NCI-H1436 (cell line): Measurements from ENCODE around the gene NDRG3.
"Not testable (repeated sequence)": the region's sequence is repeated elsewhere in the genome, so short reads cannot be mapped to it uniquely, and the experiment has no call there.

Experiments
- DNase-seq: peaks from one replicate; lab custom pipeline; 2025; lab: John Stamatoyannopoulos, UW

NDRG3 gene

GRCh38 chr20:36687850-36688249 lies 58.0 kb downstream of the NDRG3 start:
- DNase-seq = no peak

- DNase-seq = no peak
Measured at GRCh38 chr20:36686944-36687343, 58.9 kb downstream of the NDRG3 start.

- no peak for DNase-seq
Measured at GRCh38 chr20:36686504-36686903, 59.4 kb downstream of the NDRG3 start.

GRCh38 chr20:36684747-36685146 lies 61.1 kb downstream of the NDRG3 start:
- DNase-seq = no peak

- no peak for DNase-seq
Measured at GRCh38 chr20:36682311-36682710, 63.6 kb downstream of the NDRG3 start.

- DNase-seq = no peak
Measured at GRCh38 chr20:36677422-36677771, 68.5 kb downstream of the NDRG3 start.

- no peak for DNase-seq
Measured at GRCh38 chr20:36676701-36677421, 69.0 kb downstream of the NDRG3 start.

- not testable (repeated sequence) for DNase-seq
Measured at GRCh38 chr20:36675545-36675944, 70.3 kb downstream of the NDRG3 start.

GRCh38 chr20:36672991-36673390 lies 72.9 kb downstream of the NDRG3 start:
- no peak for DNase-seq

- no peak for DNase-seq
Measured at GRCh38 chr20:36670665-36671357, 75.1 kb downstream of the NDRG3 start.

GRCh38 chr20:36666181-36666740 lies 79.6 kb downstream of the NDRG3 start:
- DNase-seq = no peak

GRCh38 chr20:36663031-36663430 lies 82.9 kb downstream of the NDRG3 start:
- DNase-seq = no peak

GRCh38 chr20:36658300-36658699 lies 87.6 kb downstream of the NDRG3 start:
- DNase-seq = no peak

- no peak for DNase-seq
Measured at GRCh38 chr20:36656733-36657132, 89.2 kb downstream of the NDRG3 start.

- no peak for DNase-seq
Measured at GRCh38 chr20:36655004-36655403, 90.9 kb downstream of the NDRG3 start.

- DNase-seq = no peak
Measured at GRCh38 chr20:36654506-36654905, 91.4 kb downstream of the NDRG3 start.

GRCh38 chr20:36653456-36653855 lies 92.4 kb downstream of the NDRG3 start:
- DNase-seq = no peak

GRCh38 chr20:36647196-36648121 lies 98.4 kb downstream of the NDRG3 start:
- DNase-seq = no peak

GRCh38 chr20:36646678-36647077 lies 99.2 kb downstream of the NDRG3 start:
- no peak for DNase-seq

GRCh38 chr20:36645998-36646397 lies 99.9 kb downstream of the NDRG3 start, which contains the start of gene SLA2:
TSS of gene SLA2 (minus strand) at chr20:36646196. CDS start at chr20:36641335, 4,861 bp downstream.
- DNase-seq = no peak

GRCh38 chr20:36645353-36645752 lies 100.5 kb downstream of the NDRG3 start:
- no peak for DNase-seq

GRCh38 chr20:36644706-36645095 lies 101.2 kb downstream of the NDRG3 start:
- no peak for DNase-seq
